ENCODE data around the gene HTR3B.
A peak's percentile ranks its signal among the peaks of the same experiment; 100 is the strongest.
"Not testable (repeated sequence)": the region's sequence is repeated elsewhere in the genome, so short reads cannot be mapped to it uniquely, and the experiment has no call there.

Gene HTR3B

DNA sequence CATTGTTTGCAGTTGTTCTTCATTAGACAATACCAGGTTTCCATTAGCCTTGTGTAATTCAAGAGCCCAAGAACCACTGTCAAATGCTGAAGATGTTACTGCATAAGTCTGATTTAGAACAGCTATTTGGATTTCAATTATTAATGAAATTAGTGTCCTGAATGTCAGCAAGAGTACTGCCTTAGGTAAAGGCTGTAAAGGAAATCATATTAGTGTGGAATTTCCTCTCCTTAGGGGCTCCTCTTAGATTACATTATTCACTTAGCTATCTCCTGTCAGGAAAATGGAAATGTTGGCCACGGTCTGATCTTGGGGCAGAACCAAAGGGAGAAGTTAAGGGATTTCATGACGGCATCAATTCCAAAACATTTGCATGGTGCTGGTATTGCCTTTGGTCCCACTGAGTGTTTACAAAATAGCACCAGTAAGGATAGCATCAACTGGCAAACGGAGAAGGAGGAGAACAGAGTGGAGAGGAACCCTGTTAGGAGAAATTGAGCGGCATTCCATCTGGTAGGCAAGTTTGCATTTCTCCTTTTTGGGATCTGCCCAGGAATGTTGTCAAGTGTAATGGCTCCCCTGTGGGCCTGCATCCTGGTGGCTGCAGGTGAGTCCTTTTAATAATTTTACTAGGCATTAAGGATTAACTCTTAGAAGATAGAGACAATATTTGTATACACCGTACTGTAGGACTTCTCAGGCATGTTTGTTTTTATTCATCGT is at the start of gene HTR3B:
HTR3B (plus strand) TSS at position 418 of the 723 bp plus-strand sequence; CDS start at position 556, 138 bp downstream.
- no peak for DNase-seq (ENCODE audit: low spot score)

GRCh38 chr11:113855803-113856202 is 48.8 kb upstream of the HTR3B start:
- DNase-seq (ENCODE audit: low spot score) = no peak

- DNase-seq (ENCODE audit: low spot score) = no peak
Measured at GRCh38 chr11:113856966-113857759, 47.4 kb upstream of the HTR3B start.

DNA sequence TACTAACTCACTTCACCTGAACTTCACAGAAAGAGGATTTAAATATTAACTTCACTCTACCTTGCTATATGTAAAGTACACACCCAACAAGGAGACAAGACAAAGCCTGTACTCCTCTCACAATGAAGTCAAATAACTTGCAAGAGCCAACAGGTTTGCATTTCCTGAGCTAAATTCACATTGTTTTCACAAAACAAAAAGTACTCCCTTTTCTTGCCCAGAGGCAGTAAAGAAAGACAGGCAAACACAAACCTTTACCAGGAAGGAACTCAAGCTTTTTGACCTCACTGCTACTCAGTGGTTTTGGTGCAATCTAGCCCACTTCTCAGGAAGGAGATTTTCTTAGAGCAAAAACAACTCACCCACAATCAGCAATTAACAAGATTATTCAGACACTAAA is 44.9 kb upstream of the HTR3B start:
- DNase-seq (ENCODE audit: low spot score) = no peak

- no peak for DNase-seq (ENCODE audit: low spot score)
Measured at GRCh38 chr11:113862435-113862834, 42.2 kb upstream of the HTR3B start.

GRCh38 chr11:113864410-113864809 is 40.2 kb upstream of the HTR3B start:
- no peak for DNase-seq (ENCODE audit: low spot score)

- DNase-seq (ENCODE audit: low spot score) = no peak
Measured at GRCh38 chr11:113865873-113866272, 38.7 kb upstream of the HTR3B start.

DNA sequence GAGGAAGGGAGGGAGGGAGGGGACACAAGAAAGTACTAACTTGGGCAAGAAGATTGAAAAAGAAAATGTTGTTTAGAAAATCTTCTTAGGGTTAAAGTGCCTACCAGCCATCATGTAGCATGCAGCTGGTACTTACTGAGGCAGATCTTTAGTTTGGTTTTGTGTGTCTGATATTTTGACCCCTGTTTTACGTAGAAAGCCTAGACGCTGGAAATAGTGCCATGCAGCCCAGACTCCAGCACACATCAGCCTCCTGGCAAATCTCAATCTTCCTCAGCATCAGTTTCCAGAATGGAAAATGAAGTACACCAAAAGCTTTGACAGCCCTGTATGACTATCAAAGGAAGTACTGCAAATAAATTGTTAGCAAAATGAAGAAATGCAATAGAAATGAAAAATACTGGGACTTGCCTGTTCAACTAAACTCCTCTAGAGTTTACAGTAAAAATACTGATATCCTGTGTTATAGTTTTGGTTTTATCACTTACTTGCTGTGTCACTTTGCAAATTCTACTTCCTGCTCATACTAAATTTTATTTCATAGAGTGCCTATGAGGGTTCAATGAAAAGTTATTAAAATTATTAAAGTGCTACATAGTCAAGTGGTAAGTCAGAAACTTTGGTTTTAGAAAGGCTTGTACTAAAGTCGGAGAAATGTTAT is 36.6 kb upstream of the HTR3B start:
- DNase-seq (ENCODE audit: low spot score) = no peak

DNA sequence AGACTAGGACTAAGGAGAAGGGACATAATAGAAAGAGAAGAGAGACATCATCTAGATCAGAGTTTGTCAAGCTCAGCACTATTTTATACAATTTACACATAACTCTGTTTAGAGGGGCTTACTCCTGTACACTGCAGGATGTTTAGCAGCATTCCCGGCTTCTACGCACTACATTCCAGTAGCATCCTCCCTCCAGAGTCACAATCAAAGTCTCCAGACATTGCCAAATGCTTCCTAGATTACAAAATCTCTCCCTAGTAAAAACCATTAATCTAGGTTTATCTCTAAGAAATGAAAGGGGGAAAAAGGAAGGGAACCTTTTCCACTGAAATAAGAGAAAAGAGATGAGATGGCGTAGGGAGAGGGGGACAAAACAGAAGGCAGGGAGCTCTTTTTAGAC is 33.3 kb upstream of the HTR3B start:
- DNase-seq (ENCODE audit: low spot score) = no peak

GRCh38 chr11:113873236-113873626 is 31.4 kb upstream of the HTR3B start:
- DNase-seq (ENCODE audit: low spot score) = no peak

- no peak for DNase-seq (ENCODE audit: low spot score)
Measured at GRCh38 chr11:113874096-113874495, 30.5 kb upstream of the HTR3B start.

- DNase-seq (ENCODE audit: low spot score) = peak; percentile 30
Measured at GRCh38 chr11:113874581-113875233, 29.9 kb upstream of the HTR3B start.

GRCh38 chr11:113875234-113876073 is 29.1 kb upstream of the HTR3B start, which contains the start of gene USP28:
TSS of gene USP28 (minus strand) at chr11:113875572. CDS start at chr11:113875501, 71 bp downstream.
- DNase-seq (ENCODE audit: low spot score) = peak; percentile 97

DNA sequence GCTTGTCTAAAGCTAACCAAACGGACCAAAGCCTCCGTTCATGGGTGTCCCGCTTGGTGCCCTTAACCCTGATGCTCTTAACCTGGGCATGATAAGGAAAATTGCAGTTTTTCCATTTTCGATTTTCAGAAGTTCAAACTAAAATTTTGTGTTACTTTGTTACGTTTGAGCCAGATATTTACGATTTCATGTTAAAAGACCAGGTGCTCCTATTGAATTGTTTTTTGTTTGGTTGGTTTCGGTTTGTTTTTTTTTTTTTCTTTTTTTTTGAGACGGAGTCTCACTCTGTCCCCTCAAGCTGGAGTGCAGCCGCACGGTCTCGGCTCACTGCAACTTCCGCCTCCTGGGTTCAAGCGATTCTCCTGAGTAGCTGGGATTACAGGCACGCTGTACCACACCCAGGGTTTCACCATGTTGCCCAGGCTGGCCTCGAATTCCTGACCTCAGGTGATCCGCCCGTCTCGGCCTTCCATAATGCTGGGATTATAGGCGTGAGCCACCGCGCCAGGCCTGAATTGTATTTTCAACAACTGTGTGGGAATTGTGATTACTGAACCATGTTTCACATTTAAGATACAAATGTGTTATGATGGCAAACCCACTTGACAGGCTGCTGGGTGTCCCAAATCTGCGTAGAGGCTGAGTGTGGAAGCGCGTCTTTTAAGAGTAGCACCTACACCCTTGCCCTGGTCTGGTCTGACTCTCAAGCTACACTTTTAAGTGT is 28.4 kb upstream of the HTR3B start:
- DNase-seq (ENCODE audit: low spot score) = no peak

GRCh38 chr11:113876798-113877669 is 27.6 kb upstream of the HTR3B start:
- DNase-seq (ENCODE audit: low spot score) = no peak

GRCh38 chr11:113877670-113878055 is 26.9 kb upstream of the HTR3B start:
- DNase-seq (ENCODE audit: low spot score) = no peak

- DNase-seq (ENCODE audit: low spot score) = not testable (repeated sequence)
Measured at GRCh38 chr11:113879446-113879845, 25.1 kb upstream of the HTR3B start.

- no peak for DNase-seq (ENCODE audit: low spot score)
Measured at GRCh38 chr11:113880971-113881370, 23.6 kb upstream of the HTR3B start.

GRCh38 chr11:113881856-113882255 is 22.7 kb upstream of the HTR3B start:
- DNase-seq (ENCODE audit: low spot score) = no peak

Measured in putamen (tissue), 1 donor.